HG02588 (cell line): Measurements from ENCODE around the gene ANKRD12.
"Not testable (repeated sequence)": the region's sequence is repeated elsewhere in the genome, so short reads cannot be mapped to it uniquely, and the experiment has no call there.

Experiments
- ATAC-seq: cut with Tn5 transposase; IDR thresholded peaks from one replicate; pipeline ENCODE4 v1.9.1; 2021; ENCODE audit warnings: mild to moderate bottlenecking, moderate library complexity; ENCODE audit not compliant: unreplicated experiment

The ANKRD12 gene

GRCh38 chr18:9136315-9137155 lies at the start of gene ANKRD12:
ANKRD12 (plus strand) TSS chr18:9136781; CDS start chr18:9182433, 45,652 bp downstream.
- ATAC-seq = peak; percentile 67

GRCh38 chr18:9087144-9087543 lies 49.4 kb upstream of the ANKRD12 start:
- ATAC-seq = no peak

GRCh38 chr18:9088252-9088651 lies 48.3 kb upstream of the ANKRD12 start:
- ATAC-seq = no peak

- ATAC-seq = not testable (repeated sequence)
Measured at GRCh38 chr18:9088727-9089126, 47.9 kb upstream of the ANKRD12 start.

- no peak for ATAC-seq
Measured at GRCh38 chr18:9090578-9090977, 46.0 kb upstream of the ANKRD12 start.

GRCh38 chr18:9091066-9091476 lies 45.5 kb upstream of the ANKRD12 start:
- no peak for ATAC-seq

GRCh38 chr18:9092665-9093064 lies 43.9 kb upstream of the ANKRD12 start:
- ATAC-seq = no peak

- ATAC-seq = not testable (repeated sequence)
Measured at GRCh38 chr18:9093109-9093508, 43.5 kb upstream of the ANKRD12 start.

- ATAC-seq = no peak
Measured at GRCh38 chr18:9094307-9095226, 42.0 kb upstream of the ANKRD12 start.

GRCh38 chr18:9095297-9096006 lies 41.1 kb upstream of the ANKRD12 start:
- peak; percentile 90 for ATAC-seq

- no peak for ATAC-seq
Measured at GRCh38 chr18:9096007-9096371, 40.6 kb upstream of the ANKRD12 start.

- no peak for ATAC-seq
Measured at GRCh38 chr18:9096685-9097084, 39.9 kb upstream of the ANKRD12 start.

GRCh38 chr18:9097349-9097748 lies 39.2 kb upstream of the ANKRD12 start:
- no peak for ATAC-seq

GRCh38 chr18:9100796-9101195 lies 35.8 kb upstream of the ANKRD12 start:
- ATAC-seq = no peak

- ATAC-seq = peak; percentile 10
Measured at GRCh38 chr18:9101730-9102507, 34.7 kb upstream of the ANKRD12 start.

- peak; percentile 94 for ATAC-seq
Measured at GRCh38 chr18:9102508-9103375, 33.8 kb upstream of the ANKRD12 start, which contains the start of gene NDUFV2. NDUFV2 (plus strand) TSS chr18:9102699; CDS start chr18:9102744, 45 bp downstream.

GRCh38 chr18:9103376-9103873 lies 33.2 kb upstream of the ANKRD12 start:
- ATAC-seq = no peak

- no peak for ATAC-seq
Measured at GRCh38 chr18:9104244-9104901, 32.2 kb upstream of the ANKRD12 start.
